Caco-2 (cell line): ENCODE measurements around the gene CACNA2D2. TPM values are rescaled to one million over a fixed set of nuclear protein-coding genes. Genes with fewer than 3 reads are reported as not detected.
A peak's percentile ranks its signal among the peaks of the same experiment; 100 is the strongest.

Source experiments
- BruUV-seq: library from RNA; stranded (reverse); fragments of 400-500 nt; replicated peaks from 2 replicates; lab custom pipeline; 2021; lab: Mats Ljungman, UMichigan
- CTCF ChIA-PET: fragments of 300-600 bp; sonication (Branson Sonifier 250); formaldehyde crosslinking; loops from one replicate; lab custom pipeline; 2022; ENCODE audit warnings: antibody characterized with exemption; lab: Charles Lee
- POLR2A ChIA-PET: fragments of 300-600 bp; sonication (Branson Sonifier 250); formaldehyde crosslinking; loops from one replicate; lab custom pipeline; 2022; ENCODE audit warnings: antibody characterized with exemption; lab: Charles Lee
- DNase-seq, 2 experiments: peaks; one replicate each; pipeline versions ENCODE4 v3.0.0 to v3.0.0-alpha.2; 2020 to 2022
- H3K27me3 ChIP-seq: replicated peaks from 2 replicates; pipeline ENCODE4 v1.6.0; 2011; ENCODE audit warnings: low read length; ENCODE audit not compliant: control insufficient read depth, insufficient read depth
- H3K36me3 ChIP-seq: 2 replicates; pipeline ENCODE4 v1.5.1; 2011; ENCODE audit warnings: low read length; ENCODE audit not compliant: control insufficient read depth, insufficient read depth
- H3K4me1 ChIP-seq: fragments of 250-450 bp; sonication (Bioruptor Pico); 2 replicates; pipeline ENCODE4 v1.5.1; 2020; ENCODE audit warnings: mild to moderate bottlenecking
- H3K4me3 ChIP-seq: 2 replicates; pipeline ENCODE4 v1.5.1; 2011; ENCODE audit warnings: low read depth, mild to moderate bottlenecking, control low read depth, low read length
- H3K9me3 ChIP-seq: fragments of 250-450 bp; sonication (Bioruptor Pico); 2 replicates; pipeline ENCODE4 v1.5.1; 2020; ENCODE audit warnings: mild to moderate bottlenecking, moderate library complexity
- H3K27ac Mint-ChIP-seq: one replicate; pipeline ENCODE4 v1.8.0; 2022; ENCODE audit warnings: mixed read lengths; ENCODE audit not compliant: unreplicated experiment
- H3K27me3 Mint-ChIP-seq: one replicate; pipeline ENCODE4 v1.8.0; 2022; ENCODE audit warnings: mixed read lengths; ENCODE audit not compliant: insufficient read depth, unreplicated experiment
- H3K36me3 Mint-ChIP-seq: one replicate; pipeline ENCODE4 v1.8.0; 2022; ENCODE audit warnings: mild to moderate bottlenecking, mixed read lengths; ENCODE audit not compliant: insufficient read depth, unreplicated experiment
- H3K4me1 Mint-ChIP-seq: one replicate; pipeline ENCODE4 v1.8.0; 2022; ENCODE audit warnings: low read depth, mixed read lengths; ENCODE audit not compliant: unreplicated experiment
- H3K4me3 Mint-ChIP-seq: one replicate; pipeline ENCODE4 v1.8.0; 2022; ENCODE audit warnings: mild to moderate bottlenecking, moderate library complexity, mixed read lengths; ENCODE audit not compliant: unreplicated experiment
- H3K9me3 Mint-ChIP-seq: one replicate; pipeline ENCODE4 v1.8.0; 2022; ENCODE audit warnings: mixed read lengths; ENCODE audit not compliant: unreplicated experiment
- CTCF ChIP-seq, 2 experiments: fragments of 200-600 bp in 1 of 2; IDR thresholded peaks; 1 replicate in 1 of 2; 2 replicates in 1 of 2; pipeline versions ENCODE4 v1.5.1 to v1.8.0; 2011 to 2022; ENCODE audit warnings: antibody characterized with exemption in 1 of 2, control low read depth in 1 of 2, inconsistent platforms in 1 of 2, low read depth in 1 of 2, low read length in 1 of 2, mild to moderate bottlenecking in 1 of 2, moderate library complexity in 1 of 2; ENCODE audit not compliant: insufficient read depth in 1 of 2, severe bottlenecking in 1 of 2, unreplicated experiment in 1 of 2
- intact Hi-C: fragments of 100-400 bp; cut with micrococcal nuclease; formaldehyde crosslinking; loops from one replicate; pipeline ENCODE4 v1.10.0; 2022; ENCODE audit not compliant: unreplicated experiment
- total RNA-seq: library from RNA; stranded (reverse); gene quantifications from 2 replicates; pipeline ENCODE4 v1.2.3, GENCODE V29; 2022

Gene CACNA2D2
- total RNA-seq, 1 experiment from 2014 or later = 0.25 TPM

GRCh38 chr3:50415816-50416215 is 87.6 kb downstream of the CACNA2D2 start:
- TF ChIP-seq CTCF (IDR thresholded peaks at IDR 0.05; ENCODE audit: insufficient read depth in 1 of 2, low read depth in 1 of 2, low read length in 1 of 2, severe bottlenecking in 1 of 2, unreplicated experiment in 1 of 2) = no peak
- Mint-ChIP-seq H3K4me3 (no peak overlapping the region), H3K27me3 (peaks cover 9% of the 10 kb centered on the region), H3K27ac (no peak overlapping the region), H3K9me3 (no peaks in the 10 kb centered on the region), H3K4me1 (no peaks in the 10 kb centered on the region), H3K36me3 (no peaks in the 10 kb centered on the region)
- H3K9me3 ChIP-seq = no peaks in the 10 kb centered on the region
- ChIA-PET POLR2A (no interaction called here), CTCF (no interaction called here)
- BruUV-seq = no TSS peak
- no peaks in the 10 kb centered on the region for H3K4me1 ChIP-seq
- no peaks in the 10 kb centered on the region for H3K36me3 ChIP-seq
- H3K27me3 ChIP-seq = no peaks in the 10 kb centered on the region; the same call in none of the 2 replicates
- no peak overlapping the region for H3K4me3 ChIP-seq
- intact Hi-C loops = no loop called here
- DNase-seq = no peak

GRCh38 chr3:50415061-50415460 is 88.4 kb downstream of the CACNA2D2 start:
- H3K4me1 ChIP-seq = no peaks in the 10 kb centered on the region
- H3K36me3 ChIP-seq = no peaks in the 10 kb centered on the region
- H3K27me3 Mint-ChIP-seq = peaks cover 9% of the 10 kb centered on the region
- H3K9me3 ChIP-seq = no peaks in the 10 kb centered on the region
- no peaks in the 10 kb centered on the region for H3K36me3 Mint-ChIP-seq
- CTCF ChIA-PET = no interaction called here
- intact Hi-C loops = no loop called here
- H3K27ac Mint-ChIP-seq = no peak overlapping the region
- no peaks in the 10 kb centered on the region; the same call in none of the 2 replicates for H3K27me3 ChIP-seq
- peak in 1 of 2 experiments; percentile 13 for TF ChIP-seq CTCF (IDR thresholded peaks at IDR 0.05; ENCODE audit: insufficient read depth in 1 of 2, low read depth in 1 of 2, low read length in 1 of 2, severe bottlenecking in 1 of 2, unreplicated experiment in 1 of 2)
- H3K4me3 ChIP-seq = no peak overlapping the region
- H3K9me3 Mint-ChIP-seq = no peaks in the 10 kb centered on the region
- BruUV-seq = no TSS peak
- no peak for DNase-seq
- POLR2A ChIA-PET = no interaction called here
- H3K4me1 Mint-ChIP-seq = no peaks in the 10 kb centered on the region
- no peak overlapping the region for H3K4me3 Mint-ChIP-seq

GRCh38 chr3:50414616-50415015 is 88.8 kb downstream of the CACNA2D2 start:
- Histone ChIP-seq H3K36me3 (no peaks in the 10 kb centered on the region), H3K4me1 (no peaks in the 10 kb centered on the region), H3K9me3 (no peaks in the 10 kb centered on the region), H3K27me3 (no peaks in the 10 kb centered on the region; the same call in none of the 2 replicates), H3K4me3 (no peak overlapping the region)
- Mint-ChIP-seq H3K9me3 (no peaks in the 10 kb centered on the region), H3K27me3 (peaks cover 9% of the 10 kb centered on the region), H3K4me3 (no peak overlapping the region), H3K4me1 (no peaks in the 10 kb centered on the region), H3K36me3 (no peaks in the 10 kb centered on the region), H3K27ac (no peak overlapping the region)
- no peak for TF ChIP-seq CTCF (IDR thresholded peaks at IDR 0.05; ENCODE audit: insufficient read depth in 1 of 2, low read depth in 1 of 2, low read length in 1 of 2, severe bottlenecking in 1 of 2, unreplicated experiment in 1 of 2)
- no peak for DNase-seq
- ChIA-PET POLR2A (no interaction called here), CTCF (no interaction called here)
- intact Hi-C loops = no loop called here
- BruUV-seq = no TSS peak
